HEK293 (cell line): ENCODE results near the gene GYPC.

ENCODE experiments used
- ZBTB21 ChIP-seq: fragments of 450-650 bp; formaldehyde crosslinking; IDR thresholded peaks from 2 replicates; pipeline ENCODE4 v1.5.1; 2017; ENCODE audit warnings: missing biosample characterization, missing genetic modification characterization
- ZNF138 ChIP-seq: fragments of 450-650 bp; formaldehyde crosslinking; IDR thresholded peaks from 2 replicates; pipeline ENCODE4 v1.5.1; 2016; ENCODE audit warnings: missing biosample characterization, missing genetic modification characterization, borderline replicate concordance
- ZNF155 ChIP-seq: fragments of 450-650 bp; formaldehyde crosslinking; IDR thresholded peaks from 2 replicates; pipeline ENCODE4 v1.5.1; 2016; ENCODE audit warnings: missing biosample characterization, missing genetic modification characterization
- ZNF174 ChIP-seq: fragments of 450-650 bp; formaldehyde crosslinking; IDR thresholded peaks from 2 replicates; pipeline ENCODE4 v1.5.0; 2017; ENCODE audit warnings: missing biosample characterization, mild to moderate bottlenecking, missing genetic modification characterization
- ZNF274 ChIP-seq, 2 experiments: fragments of 200-500 bp in 1 of 2; fragments of 450-650 bp in 1 of 2; sonication (Bioruptor generic) in 1 of 2; formaldehyde crosslinking in 1 of 2; IDR thresholded peaks; 2 replicates each; pipeline versions ENCODE4 v1.5.1 to v1.6.1; 2014 to 2016; ENCODE audit warnings: borderline replicate concordance in 1 of 2, inconsistent platforms in 1 of 2, low read length in 1 of 2, missing biosample characterization in 1 of 2, missing genetic modification characterization in 1 of 2
- TF ChIP-seq, protein P1 (sequence below): fragments of 450-650 bp; formaldehyde crosslinking; IDR thresholded peaks from 2 replicates; pipeline ENCODE4 v1.5.1; 2016; ENCODE audit warnings: missing biosample characterization, missing genetic modification characterization

DNA sequence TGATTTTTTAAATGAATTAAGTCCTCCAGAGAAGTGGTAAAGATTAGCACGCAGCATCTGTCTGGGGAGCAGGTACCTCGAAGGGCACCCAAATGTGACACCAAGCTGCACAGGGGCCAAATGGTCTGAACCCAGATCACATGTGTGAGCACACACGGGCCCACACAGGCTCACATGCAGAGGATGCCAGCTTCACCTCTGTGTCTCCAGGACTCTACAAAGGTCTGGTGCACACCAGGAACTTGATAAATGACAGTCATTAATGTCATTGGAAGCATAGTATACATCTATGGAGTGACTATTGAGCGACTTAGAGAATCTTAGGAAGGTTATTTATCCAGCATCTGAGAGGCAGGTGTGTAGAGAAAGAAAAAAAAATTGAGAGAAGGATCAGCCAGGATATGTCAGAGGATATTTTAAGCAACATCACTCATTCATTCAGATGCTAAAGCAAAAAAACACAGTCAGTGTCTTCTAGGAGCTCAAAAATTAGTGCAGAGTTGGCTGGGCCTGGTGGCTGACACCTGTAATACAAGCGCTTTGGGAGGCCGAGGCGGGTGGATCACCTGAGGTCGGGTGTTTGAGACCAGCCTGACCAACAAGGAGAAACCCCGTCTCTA, 23.2 kb downstream of the GYPC start:
- TF ChIP-seq, protein P1, sequence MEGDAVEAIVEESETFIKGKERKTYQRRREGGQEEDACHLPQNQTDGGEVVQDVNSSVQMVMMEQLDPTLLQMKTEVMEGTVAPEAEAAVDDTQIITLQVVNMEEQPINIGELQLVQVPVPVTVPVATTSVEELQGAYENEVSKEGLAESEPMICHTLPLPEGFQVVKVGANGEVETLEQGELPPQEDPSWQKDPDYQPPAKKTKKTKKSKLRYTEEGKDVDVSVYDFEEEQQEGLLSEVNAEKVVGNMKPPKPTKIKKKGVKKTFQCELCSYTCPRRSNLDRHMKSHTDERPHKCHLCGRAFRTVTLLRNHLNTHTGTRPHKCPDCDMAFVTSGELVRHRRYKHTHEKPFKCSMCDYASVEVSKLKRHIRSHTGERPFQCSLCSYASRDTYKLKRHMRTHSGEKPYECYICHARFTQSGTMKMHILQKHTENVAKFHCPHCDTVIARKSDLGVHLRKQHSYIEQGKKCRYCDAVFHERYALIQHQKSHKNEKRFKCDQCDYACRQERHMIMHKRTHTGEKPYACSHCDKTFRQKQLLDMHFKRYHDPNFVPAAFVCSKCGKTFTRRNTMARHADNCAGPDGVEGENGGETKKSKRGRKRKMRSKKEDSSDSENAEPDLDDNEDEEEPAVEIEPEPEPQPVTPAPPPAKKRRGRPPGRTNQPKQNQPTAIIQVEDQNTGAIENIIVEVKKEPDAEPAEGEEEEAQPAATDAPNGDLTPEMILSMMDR (tag by site-specific recombination), result no peak
- no peak for TF ChIP-seq ZNF274 (IDR thresholded peaks at IDR 0.05; ENCODE audit: low read length)
- TF ChIP-seq ZNF274 (tag by site-specific recombination; IDR thresholded peaks at IDR 0.05; ENCODE audit: borderline replicate concordance), result no peak
- no peak for TF ChIP-seq ZBTB21
- no peak for TF ChIP-seq ZNF155 (tag by site-specific recombination)
- no peak for TF ChIP-seq ZNF174 (tag by site-specific recombination)
- TF ChIP-seq ZNF138 (tag by site-specific recombination), result no peak
